Germinal center (tissue), 1 donor: ENCODE results near the gene HNRNPH1.
"Not testable (repeated sequence)": the region's sequence is repeated elsewhere in the genome, so short reads cannot be mapped to it uniquely, and the experiment has no call there.

Source experiments
- DNase-seq: peaks from one replicate; pipeline ENCODE4 v3.0.0; 2012; ENCODE audit warnings: mixed read lengths, low spot score

The HNRNPH1 gene

DNA sequence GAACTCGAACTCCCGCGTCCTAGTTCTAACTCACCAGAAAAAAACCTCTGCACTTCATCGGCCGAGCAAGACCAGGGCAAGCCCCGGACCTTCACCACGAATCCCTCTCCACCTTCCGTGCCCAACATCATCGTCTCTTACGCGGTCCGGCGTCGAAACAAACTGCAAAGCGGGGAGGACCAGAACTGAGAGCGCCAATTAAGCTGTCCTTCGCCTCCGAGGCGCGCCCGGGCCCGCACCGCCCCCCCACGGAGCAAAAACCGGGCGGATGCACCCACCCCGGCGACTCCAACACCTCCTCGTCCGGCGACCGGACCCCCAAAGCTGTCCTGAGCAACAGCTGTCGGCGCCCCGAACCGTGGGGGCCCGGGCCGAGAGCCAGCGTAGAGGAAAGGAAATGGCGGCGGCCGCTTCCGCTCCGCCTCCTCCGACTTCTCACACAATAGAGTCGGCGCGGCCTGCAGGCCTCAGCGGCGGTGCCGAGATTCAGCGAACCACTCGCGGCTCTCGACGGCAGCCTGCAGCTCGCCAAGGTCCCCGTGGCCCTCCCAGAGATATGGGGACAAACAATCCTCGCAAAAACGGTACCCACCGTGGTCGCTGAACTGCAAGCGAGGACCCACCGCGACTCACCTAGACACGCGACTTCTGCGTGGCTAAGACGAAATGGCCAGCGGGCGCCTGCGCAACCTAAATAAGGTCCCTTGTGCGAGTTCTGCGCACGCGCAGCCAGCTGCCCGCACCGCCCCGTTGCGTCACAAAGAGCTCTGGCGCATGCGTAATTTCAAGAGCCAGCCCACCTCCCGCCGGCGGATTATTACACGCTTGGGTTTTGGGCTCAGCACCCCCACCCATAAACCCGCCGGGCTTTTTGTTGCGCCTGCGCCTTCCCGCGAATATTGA is at the start of gene HNRNPH1:
Gene HNRNPH1, minus strand, starts transcription at position 669 of the 903 bp plus-strand sequence. Its CDS starts 538 bp downstream, at position 131.
- DNase-seq: peak; percentile 100

DNA sequence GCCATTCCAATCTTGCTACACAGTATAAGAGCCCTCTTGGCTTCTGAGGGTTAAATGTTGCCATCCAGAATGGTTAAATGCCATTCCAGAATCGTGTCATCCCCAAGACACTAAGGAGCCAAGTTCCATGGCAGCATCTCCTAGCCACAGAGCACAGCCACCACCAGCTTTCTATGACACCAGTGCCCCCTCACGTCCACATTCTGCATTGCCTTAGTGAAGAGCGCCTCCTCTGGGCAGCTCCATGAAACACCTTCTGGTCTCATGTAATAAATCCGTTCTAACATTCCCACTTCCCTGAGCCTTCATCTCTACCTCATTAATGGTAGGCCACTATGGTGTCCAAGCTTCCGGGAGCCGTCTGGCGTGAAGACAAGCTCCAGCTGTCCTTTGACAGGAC is 44.9 kb upstream of the HNRNPH1 start:
- DNase-seq: peak; percentile 31

DNA sequence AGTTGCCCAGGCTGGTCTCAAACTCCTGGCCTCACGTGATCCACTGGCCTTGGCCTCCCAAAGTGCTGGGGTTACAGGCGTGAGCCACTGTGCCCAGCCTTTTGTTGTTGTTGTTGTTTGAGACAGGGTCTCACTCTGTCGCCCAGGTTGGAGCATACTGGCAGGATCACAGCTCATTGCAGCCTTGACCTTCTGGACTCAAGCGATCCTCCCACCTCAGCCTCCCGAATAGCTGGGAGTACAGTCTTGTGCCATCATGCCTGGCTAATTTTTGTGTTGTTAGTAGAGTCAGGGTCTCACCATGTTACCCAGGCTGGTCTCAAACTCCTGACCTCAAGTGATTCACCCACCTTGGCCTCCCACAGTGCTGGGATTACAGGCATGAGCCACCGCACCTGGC is 38.2 kb upstream of the HNRNPH1 start:
- DNase-seq: not testable (repeated sequence)

GRCh38 chr5:179658179-179658856 is 34.8 kb upstream of the HNRNPH1 start:
- DNase-seq: not testable (repeated sequence)

GRCh38 chr5:179657302-179658178 is 34.1 kb upstream of the HNRNPH1 start:
- DNase-seq: not testable (repeated sequence)

DNA sequence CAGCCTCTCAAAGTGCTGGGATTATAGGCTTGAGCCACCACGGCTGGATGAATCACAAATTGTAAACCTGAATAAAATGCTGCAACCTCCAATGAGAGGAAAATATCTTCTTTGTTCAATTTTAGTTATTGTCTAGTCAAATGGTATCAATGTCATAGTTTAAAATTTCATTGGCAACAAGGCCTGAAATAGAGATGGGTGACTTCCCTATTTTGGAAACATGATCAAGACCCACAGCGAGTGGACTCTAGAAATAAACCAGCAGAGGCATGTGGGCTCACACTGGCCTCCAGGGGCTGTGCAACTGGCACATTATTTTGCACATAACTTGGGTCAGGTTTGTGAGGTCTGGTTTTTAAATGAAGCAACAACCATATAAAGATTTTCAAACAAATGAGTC is 29.7 kb upstream of the HNRNPH1 start:
- not testable (repeated sequence) for DNase-seq

DNA sequence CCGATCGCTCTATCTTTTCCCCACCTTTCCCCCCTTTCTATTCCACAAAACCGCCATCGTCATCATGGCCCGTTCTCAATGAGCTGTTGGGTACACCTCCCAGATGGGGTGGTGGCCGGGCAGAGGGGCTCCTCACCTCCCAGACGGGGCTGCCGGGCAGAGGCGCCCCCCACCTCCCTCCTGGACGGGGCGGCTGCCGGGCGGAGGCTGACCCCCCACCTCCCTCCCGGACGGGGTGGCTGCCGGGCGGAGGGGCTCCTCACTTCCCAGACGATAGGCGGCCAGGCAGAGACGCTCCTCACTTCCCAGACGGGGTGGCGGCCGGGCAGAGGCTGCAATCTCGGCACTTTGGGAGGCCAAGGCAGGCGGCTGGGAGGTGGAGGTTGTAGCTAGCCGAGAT is 26.8 kb upstream of the HNRNPH1 start:
- not testable (repeated sequence) for DNase-seq

DNA sequence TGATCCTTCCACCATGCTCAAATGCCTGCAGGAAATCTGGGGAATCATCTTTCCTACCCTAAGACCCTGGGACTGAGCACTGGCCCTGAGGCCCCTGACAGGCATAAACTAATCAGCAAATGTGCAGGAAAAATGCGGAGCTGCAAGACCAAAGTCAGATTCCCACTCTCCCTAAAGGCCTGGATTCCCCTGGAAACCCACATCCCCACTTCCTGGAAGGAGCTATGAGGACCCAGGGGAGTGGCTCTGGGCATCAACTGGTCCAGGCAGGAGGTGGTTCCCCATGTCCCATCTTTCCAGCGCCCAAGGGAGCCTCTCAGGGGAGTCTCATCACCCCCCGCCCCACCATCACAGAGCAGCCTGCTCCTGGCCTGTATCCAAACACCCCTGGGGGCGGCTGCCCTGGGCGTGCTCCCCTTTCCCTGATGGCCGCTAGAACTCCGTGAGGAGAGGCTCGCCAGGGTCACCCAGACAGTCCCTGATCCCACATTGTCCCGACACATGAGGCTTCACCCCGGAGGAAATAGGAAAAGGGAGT is 25.8 kb upstream of the HNRNPH1 start:
- not testable (repeated sequence) for DNase-seq

DNA sequence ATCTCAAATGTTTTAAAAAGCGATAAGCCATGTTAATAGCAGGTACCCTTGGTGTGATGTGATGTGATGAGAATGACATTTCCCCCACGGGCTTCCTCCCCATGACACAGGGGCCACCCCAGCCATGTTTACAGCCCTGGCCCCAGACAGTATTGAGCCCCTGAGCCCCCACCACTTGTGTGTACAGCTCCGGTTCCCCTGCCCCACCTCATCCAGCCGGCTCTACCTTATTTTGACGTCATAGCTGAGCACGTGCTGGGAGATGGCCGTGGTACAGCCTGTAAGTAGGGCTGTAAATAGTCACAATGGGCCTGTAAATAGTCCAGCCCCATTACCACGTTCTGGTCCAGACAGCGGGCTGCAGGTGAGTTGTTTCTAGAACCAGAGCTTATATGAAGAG is 24.9 kb upstream of the HNRNPH1 start:
- DNase-seq: no peak

GRCh38 chr5:179644766-179645165 is 21.3 kb upstream of the HNRNPH1 start:
- not testable (repeated sequence) for DNase-seq

DNA sequence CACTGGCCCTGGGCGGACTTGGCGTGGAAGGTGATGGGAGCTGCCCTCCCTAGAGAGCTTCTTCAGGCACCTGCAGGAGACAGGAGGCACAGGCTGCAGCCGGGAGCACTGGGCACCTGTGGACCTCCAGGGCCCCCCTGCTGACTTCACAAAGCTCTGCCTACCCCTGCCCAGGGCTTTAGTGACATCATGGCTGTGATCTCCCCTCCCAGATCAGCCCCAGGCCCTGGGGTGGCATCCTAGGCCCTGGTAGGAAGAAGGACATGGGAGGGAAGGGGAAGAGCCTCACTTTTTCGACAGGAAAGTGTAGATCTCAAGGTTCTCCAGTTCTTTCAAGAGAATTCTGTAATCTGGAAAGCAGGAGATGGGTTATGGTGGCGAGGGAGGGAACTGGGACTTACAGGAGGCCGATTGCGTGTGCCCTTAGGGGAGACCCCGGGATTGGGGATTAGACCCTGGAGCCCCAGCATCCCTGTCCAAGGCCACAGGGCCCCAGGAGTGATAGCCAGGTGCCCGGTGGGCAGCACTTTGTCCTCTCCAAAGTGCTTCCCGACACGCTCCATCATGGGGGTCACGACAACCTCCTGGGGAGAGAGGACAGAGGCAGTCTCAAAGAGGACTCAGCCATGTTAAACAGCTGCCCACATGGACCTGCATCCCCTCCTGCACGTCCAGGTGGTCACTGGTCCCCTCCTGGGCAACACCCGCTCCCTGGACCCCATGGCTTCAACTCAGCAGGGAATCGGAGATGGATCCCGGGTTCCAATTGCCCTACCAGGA is 19.9 kb upstream of the HNRNPH1 start:
- DNase-seq: not testable (repeated sequence)

- DNase-seq: not testable (repeated sequence)
These were observed 19.2 kb upstream of the HNRNPH1 start for GRCh38 chr5:179642626-179643025.

DNA sequence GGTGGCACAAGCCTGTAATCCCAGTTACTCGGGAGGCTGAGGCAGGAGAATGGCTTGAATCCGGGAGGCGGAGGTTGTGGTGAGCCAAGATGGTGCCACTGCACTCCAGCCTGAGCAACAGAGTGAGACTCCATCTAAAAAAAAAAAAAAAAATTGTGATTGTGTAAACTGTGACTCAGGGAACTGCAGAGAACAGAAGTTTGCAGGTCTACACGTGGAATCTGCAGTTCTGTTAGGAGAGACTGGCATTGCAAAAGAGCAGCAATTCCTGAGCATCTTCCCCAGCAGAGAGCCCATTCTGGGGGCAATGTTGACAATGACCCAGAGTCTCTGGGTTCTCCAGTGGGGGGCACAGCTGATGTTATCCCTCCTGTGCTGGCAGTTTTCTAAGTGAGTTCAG is 18.3 kb upstream of the HNRNPH1 start:
- not testable (repeated sequence) for DNase-seq

- not testable (repeated sequence) for DNase-seq
These were observed 15.8 kb upstream of the HNRNPH1 start for GRCh38 chr5:179639296-179639695.

DNA sequence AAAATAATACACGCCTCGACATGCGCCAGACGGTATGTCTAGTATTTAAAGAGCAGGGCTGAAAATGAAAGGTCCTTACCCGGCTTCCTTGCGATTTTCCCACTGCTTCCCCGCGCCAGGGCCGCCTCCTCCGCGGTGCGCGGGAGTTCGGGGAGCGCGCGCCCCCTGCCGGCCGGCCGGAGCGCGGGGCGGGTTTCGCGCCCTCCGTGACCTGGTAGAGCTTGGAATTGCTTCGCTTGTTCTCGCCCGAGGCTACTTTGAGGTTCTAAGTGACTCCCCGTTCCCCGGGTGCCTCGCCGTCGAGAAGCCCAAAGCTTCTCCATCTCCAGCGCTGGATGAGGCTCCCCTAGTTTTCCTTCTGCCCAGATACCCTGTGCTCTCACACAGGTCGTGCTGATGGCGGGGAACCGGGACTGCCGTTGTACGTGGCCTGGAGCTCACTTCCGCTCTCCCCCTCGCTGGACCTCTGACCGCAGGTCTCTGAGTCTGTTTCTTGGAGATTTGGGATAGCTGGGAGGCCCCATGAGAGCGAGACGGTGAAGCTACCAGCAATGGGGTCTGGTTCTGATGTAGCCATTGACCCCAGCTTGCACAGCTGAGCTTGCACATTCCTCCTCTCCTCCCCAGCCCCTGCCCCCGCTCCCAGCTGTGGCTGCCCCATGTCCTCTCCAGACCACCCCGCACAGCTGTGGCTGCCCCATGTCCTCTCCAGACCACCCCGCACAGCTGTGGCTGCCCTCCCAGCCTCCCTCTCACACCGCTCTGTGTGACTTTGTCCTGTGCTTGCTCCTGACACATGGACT is 11.1 kb upstream of the HNRNPH1 start:
- DNase-seq: not testable (repeated sequence)

GRCh38 chr5:179633501-179634369 is 10.3 kb upstream of the HNRNPH1 start:
- not testable (repeated sequence) for DNase-seq

GRCh38 chr5:179624841-179625271 is 1.4 kb upstream of the HNRNPH1 start:
- DNase-seq: no peak

DNA sequence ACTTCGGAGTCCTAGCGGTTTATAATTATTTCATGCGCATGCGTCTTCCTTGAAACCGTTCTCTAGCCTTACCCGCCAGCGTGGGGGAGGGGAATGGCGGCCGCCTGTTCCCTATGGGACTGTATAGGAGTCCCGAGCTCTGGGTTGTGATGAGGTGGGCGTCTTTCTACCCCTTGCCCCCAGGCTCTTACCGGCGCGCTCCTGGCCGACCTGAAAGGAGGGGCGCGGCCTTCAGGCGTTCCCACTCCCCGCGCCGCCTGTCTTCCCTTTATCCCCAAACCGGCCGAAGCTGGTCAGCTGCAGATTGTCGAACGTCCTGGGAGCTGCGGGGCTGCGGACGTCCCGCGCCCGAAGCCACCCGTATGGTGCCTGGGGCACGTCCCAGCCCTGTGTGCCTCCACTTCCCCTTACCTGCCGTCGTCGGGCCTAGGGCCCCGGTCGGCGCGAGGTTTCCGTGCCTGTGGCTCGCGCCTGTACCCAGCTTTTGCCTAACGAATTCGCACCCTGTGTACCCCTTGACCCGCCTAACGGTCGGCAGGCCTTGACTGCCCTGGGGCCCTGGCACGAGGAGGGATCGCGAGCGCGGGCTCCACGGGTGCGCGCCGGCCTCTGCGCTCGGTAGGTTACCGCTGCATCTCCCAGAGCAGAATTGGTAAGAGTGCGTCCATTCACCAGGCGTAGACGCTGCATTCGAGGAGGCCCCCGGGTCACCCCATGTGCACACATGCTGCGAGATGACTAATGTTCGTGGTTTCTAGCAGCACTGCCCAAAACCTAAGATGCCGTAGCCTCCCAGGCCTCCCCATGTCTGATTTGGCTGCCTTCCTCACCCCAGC is 653 bp upstream of the HNRNPH1 start:
- DNase-seq: peak; percentile 59
